ENCODE results near the gene NPB.
A peak's percentile ranks its signal among the peaks of the same experiment; 100 is the strongest.

- TF ChIP-seq EZH2 (optimal IDR thresholded peaks at IDR 0.05; ENCODE audit: low read depth, low read length) = no peak
- TF ChIP-seq CTCF (IDR thresholded peaks at IDR 0.05; ENCODE audit: low read length) = peak; percentile 11; the same call in 1 of the 2 replicates
These were observed 37.9 kb upstream of the NPB start for GRCh38 chr17:81863833-81864768.
